HG02943 (cell line): ENCODE results near the gene CGB8.
"Not testable (repeated sequence)": the region's sequence is repeated elsewhere in the genome, so short reads cannot be mapped to it uniquely, and the experiment has no call there.

Experiments used
- ATAC-seq: cut with Tn5 transposase; IDR thresholded peaks from one replicate; pipeline ENCODE4 v1.9.1; 2021; ENCODE audit warnings: mild to moderate bottlenecking, low read depth, moderate library complexity; ENCODE audit not compliant: unreplicated experiment

Gene CGB8

GRCh38 chr19:49036815-49037214 is 12.1 kb downstream of the CGB8 start, which contains the start of gene CGB1:
Gene CGB1 (minus strand): TSS chr19:49036895. CDS start chr19:49036711, 184 bp downstream.
- ATAC-seq: not testable (repeated sequence)

- not testable (repeated sequence) for ATAC-seq
Measured at GRCh38 chr19:49031642-49032301, 17.1 kb downstream of the CGB8 start, which contains the start of gene CGB2. Gene CGB2 (plus strand): TSS chr19:49031890. CDS start chr19:49032096, 206 bp downstream.

- not testable (repeated sequence) for ATAC-seq
Measured at GRCh38 chr19:49030323-49030722, 18.6 kb downstream of the CGB8 start.

GRCh38 chr19:49029749-49030148 is 19.2 kb downstream of the CGB8 start:
- not testable (repeated sequence) for ATAC-seq

- not testable (repeated sequence) for ATAC-seq
Measured at GRCh38 chr19:49028686-49029085, 20.2 kb downstream of the CGB8 start.

GRCh38 chr19:49025599-49025998 is 23.3 kb downstream of the CGB8 start:
- ATAC-seq: not testable (repeated sequence)

- not testable (repeated sequence) for ATAC-seq
Measured at GRCh38 chr19:49025088-49025487, 23.8 kb downstream of the CGB8 start.

- not testable (repeated sequence) for ATAC-seq
Measured at GRCh38 chr19:49024233-49024632, 24.7 kb downstream of the CGB8 start, which contains the start of gene CGB3. Gene CGB3 (minus strand): TSS chr19:49024333. CDS start chr19:49023971, 362 bp downstream.

- ATAC-seq: no peak
Measured at GRCh38 chr19:49022116-49022515, 26.8 kb downstream of the CGB8 start.

- ATAC-seq: no peak
Measured at GRCh38 chr19:49020931-49021895, 27.7 kb downstream of the CGB8 start.

GRCh38 chr19:49020342-49020741 is 28.6 kb downstream of the CGB8 start:
- ATAC-seq: no peak

- ATAC-seq: no peak
Measured at GRCh38 chr19:49019242-49019932, 29.5 kb downstream of the CGB8 start.

- not testable (repeated sequence) for ATAC-seq
Measured at GRCh38 chr19:49018388-49019241, 30.3 kb downstream of the CGB8 start.

- ATAC-seq: no peak
Measured at GRCh38 chr19:49017666-49018351, 31.1 kb downstream of the CGB8 start.

GRCh38 chr19:49017041-49017665 is 31.8 kb downstream of the CGB8 start, which contains the start of gene LHB:
Gene LHB (minus strand): TSS chr19:49017091. CDS start chr19:49017081, 10 bp downstream.
- ATAC-seq: no peak

- no peak for ATAC-seq
Measured at GRCh38 chr19:49016067-49016839, 32.7 kb downstream of the CGB8 start.

GRCh38 chr19:49014870-49015255 is 34.0 kb downstream of the CGB8 start:
- ATAC-seq: no peak
